HCEC 1CT (cell line): ENCODE measurements around the gene POLR2F.

Experiments used
- DNase-seq: peaks from one replicate; pipeline ENCODE4 v3.0.0-alpha.2; 2017

The POLR2F gene

GRCh38 chr22:37982938-37983859 lies 29.7 kb downstream of the POLR2F start:
- DNase-seq: no peak

GRCh38 chr22:37983860-37984791 lies 30.6 kb downstream of the POLR2F start, which contains the start of gene SOX10:
SOX10 (minus strand) TSS chr22:37984555; CDS start chr22:37983784, 771 bp downstream.
- DNase-seq: no peak

GRCh38 chr22:37985050-37985585 lies 31.6 kb downstream of the POLR2F start:
- DNase-seq: no peak

- DNase-seq: no peak
These were observed 32.3 kb downstream of the POLR2F start for GRCh38 chr22:37985751-37986281.

GRCh38 chr22:37986371-37986770 lies 32.9 kb downstream of the POLR2F start:
- no peak for DNase-seq

- no peak for DNase-seq
These were observed 35.9 kb downstream of the POLR2F start for GRCh38 chr22:37989146-37990045.

- no peak for DNase-seq
These were observed 36.8 kb downstream of the POLR2F start for GRCh38 chr22:37990301-37990700.

GRCh38 chr22:37990862-37991261 lies 37.4 kb downstream of the POLR2F start:
- DNase-seq: no peak

GRCh38 chr22:37991731-37992442 lies 38.4 kb downstream of the POLR2F start:
- DNase-seq: no peak

GRCh38 chr22:37994049-37994448 lies 40.5 kb downstream of the POLR2F start:
- DNase-seq: no peak

- DNase-seq: no peak
These were observed 41.5 kb downstream of the POLR2F start for GRCh38 chr22:37994982-37995381.

- no peak for DNase-seq
These were observed 42.0 kb downstream of the POLR2F start for GRCh38 chr22:37995460-37995859.

GRCh38 chr22:37996079-37996478 lies 42.6 kb downstream of the POLR2F start:
- DNase-seq: no peak

- no peak for DNase-seq
These were observed 43.2 kb downstream of the POLR2F start for GRCh38 chr22:37996515-37997246.

GRCh38 chr22:37998543-37998942 lies 45.0 kb downstream of the POLR2F start:
- no peak for DNase-seq

GRCh38 chr22:37999236-37999635 lies 45.7 kb downstream of the POLR2F start:
- DNase-seq: no peak

GRCh38 chr22:37999640-38000272 lies 46.3 kb downstream of the POLR2F start:
- peak; percentile 46 for DNase-seq

- DNase-seq: no peak
These were observed 52.4 kb downstream of the POLR2F start for GRCh38 chr22:38005943-38006342.

- DNase-seq: no peak
These were observed 53.4 kb downstream of the POLR2F start for GRCh38 chr22:38006906-38007305.

- DNase-seq: no peak
These were observed 53.9 kb downstream of the POLR2F start for GRCh38 chr22:38007330-38007902.
